ENCODE measurements around the gene ZNF442.
A peak's percentile ranks its signal among the peaks of the same experiment; 100 is the strongest.
"Not testable (repeated sequence)": the region's sequence is repeated elsewhere in the genome, so short reads cannot be mapped to it uniquely, and the experiment has no call there.

The ZNF442 gene

GRCh38 chr19:12374026-12374425 is 8.5 kb upstream of the ZNF442 start:
- H3K4me1 ChIP-seq (ENCODE audit: low read length): no peaks in the 10 kb centered on the region
- no peak overlapping the region for H2AFZ ChIP-seq (ENCODE audit: low read length)
- TF ChIP-seq CTCF (IDR thresholded peaks at IDR 0.05; ENCODE audit: low read length) (no peak), EZH2phosphoT487 (IDR thresholded peaks at IDR 0.05; ENCODE audit: low read length) (no peak), EZH2 (optimal IDR thresholded peaks at IDR 0.05; ENCODE audit: low read depth, low read length) (no peak)
- H3K36me3 ChIP-seq (replicated peaks; ENCODE audit: insufficient read depth, low read length): no peaks in the 10 kb centered on the region
- no peak overlapping the region for H3K27ac ChIP-seq (ENCODE audit: low read length)
- H3K79me2 ChIP-seq (ENCODE audit: low read length): no peaks in the 10 kb centered on the region
- no peaks in the 10 kb centered on the region for H3F3A ChIP-seq (ENCODE audit: insufficient read depth, low read length)
- H3K9me3 ChIP-seq (replicated peaks; ENCODE audit: insufficient read depth, low read length): no peaks in the 10 kb centered on the region
- no peaks in the 10 kb centered on the region for H4K20me1 ChIP-seq (ENCODE audit: insufficient read depth, low read length)
- no peaks in the 10 kb centered on the region for H3K9me2 ChIP-seq (replicated peaks; ENCODE audit: insufficient read depth, low read length)
- H3K27me3 ChIP-seq (replicated peaks; ENCODE audit: insufficient read depth, low read length): no peaks in the 10 kb centered on the region
- H3K9ac ChIP-seq (ENCODE audit: low read length): no peak overlapping the region
- no peak for DNase-seq
- H3K4me2 ChIP-seq (ENCODE audit: low read depth, low read length): no peak overlapping the region
- H3K4me3 ChIP-seq (ENCODE audit: low read length): no peak overlapping the region

- no peaks in the 10 kb centered on the region for H3K9me3 ChIP-seq (replicated peaks; ENCODE audit: insufficient read depth, low read length)
- peak overlapping the region; percentile 67 for H2AFZ ChIP-seq (ENCODE audit: low read length)
- H3F3A ChIP-seq (ENCODE audit: insufficient read depth, low read length): no peaks in the 10 kb centered on the region
- no peak overlapping the region for H3K27ac ChIP-seq (ENCODE audit: low read length)
- peak overlapping the region; percentile 58 for H3K4me2 ChIP-seq (ENCODE audit: low read depth, low read length)
- no peaks in the 10 kb centered on the region for H3K4me1 ChIP-seq (ENCODE audit: low read length)
- no peaks in the 10 kb centered on the region for H3K36me3 ChIP-seq (replicated peaks; ENCODE audit: insufficient read depth, low read length)
- H4K20me1 ChIP-seq (ENCODE audit: insufficient read depth, low read length): no peaks in the 10 kb centered on the region
- no peaks in the 10 kb centered on the region for H3K9me2 ChIP-seq (replicated peaks; ENCODE audit: insufficient read depth, low read length)
- no peak for TF ChIP-seq CTCF (IDR thresholded peaks at IDR 0.05; ENCODE audit: low read length)
- TF ChIP-seq EZH2 (optimal IDR thresholded peaks at IDR 0.05; ENCODE audit: low read depth, low read length): no peak
- TF ChIP-seq EZH2phosphoT487 (IDR thresholded peaks at IDR 0.05; ENCODE audit: low read length): no peak
- H3K79me2 ChIP-seq (ENCODE audit: low read length): no peaks in the 10 kb centered on the region
- peak overlapping the region; percentile 75 for H3K4me3 ChIP-seq (ENCODE audit: low read length)
- H3K27me3 ChIP-seq (replicated peaks; ENCODE audit: insufficient read depth, low read length): no peaks in the 10 kb centered on the region
- no peak for DNase-seq
- H3K9ac ChIP-seq (ENCODE audit: low read length): peak overlapping the region; percentile 70; the same call in 1 of the 2 replicates
Observed at GRCh38 chr19:12364391-12365235, 870 bp downstream of the ZNF442 start.

- not testable (repeated sequence) for H3K9ac ChIP-seq (ENCODE audit: low read length); H3K4me1 ChIP-seq (ENCODE audit: low read length); H3F3A ChIP-seq (ENCODE audit: insufficient read depth, low read length); DNase-seq; H3K27me3 ChIP-seq (replicated peaks; ENCODE audit: insufficient read depth, low read length); H3K9me2 ChIP-seq (replicated peaks; ENCODE audit: insufficient read depth, low read length); H4K20me1 ChIP-seq (ENCODE audit: insufficient read depth, low read length); H3K4me2 ChIP-seq (ENCODE audit: low read depth, low read length); H2AFZ ChIP-seq (ENCODE audit: low read length); H3K79me2 ChIP-seq (ENCODE audit: low read length); H3K9me3 ChIP-seq (replicated peaks; ENCODE audit: insufficient read depth, low read length); H3K27ac ChIP-seq (ENCODE audit: low read length); H3K4me3 ChIP-seq (ENCODE audit: low read length); H3K36me3 ChIP-seq (replicated peaks; ENCODE audit: insufficient read depth, low read length)
Observed at GRCh38 chr19:12362236-12362635, 3.2 kb downstream of the ZNF442 start.

GRCh38 chr19:12353375-12353774 is 12.1 kb downstream of the ZNF442 start:
- Histone ChIP-seq H3K27me3 (replicated peaks; ENCODE audit: insufficient read depth, low read length) (no peaks in the 10 kb centered on the region), H3K27ac (ENCODE audit: low read length) (no peak overlapping the region), H3K9me2 (replicated peaks; ENCODE audit: insufficient read depth, low read length) (no peaks in the 10 kb centered on the region), H3K9me3 (replicated peaks; ENCODE audit: insufficient read depth, low read length) (no peaks in the 10 kb centered on the region), H3F3A (ENCODE audit: insufficient read depth, low read length) (no peaks in the 10 kb centered on the region), H2AFZ (ENCODE audit: low read length) (no peak overlapping the region), H3K4me1 (ENCODE audit: low read length) (no peaks in the 10 kb centered on the region), H3K4me2 (ENCODE audit: low read depth, low read length) (no peak overlapping the region), H3K4me3 (ENCODE audit: low read length) (no peak overlapping the region), H4K20me1 (ENCODE audit: insufficient read depth, low read length) (no peaks in the 10 kb centered on the region), H3K79me2 (ENCODE audit: low read length) (no peaks in the 10 kb centered on the region), H3K36me3 (replicated peaks; ENCODE audit: insufficient read depth, low read length) (no peaks in the 10 kb centered on the region), H3K9ac (ENCODE audit: low read length) (no peak overlapping the region)
- DNase-seq: no peak
- TF ChIP-seq EZH2 (optimal IDR thresholded peaks at IDR 0.05; ENCODE audit: low read depth, low read length): no peak

Data from MM.1S (cell line).